ENCODE results near the gene RICTOR.

- no peak for TF ChIP-seq EZH2 (IDR thresholded peaks at IDR 0.05; ENCODE audit: borderline replicate concordance, low read length)
- no peak for TF ChIP-seq CTCF (IDR thresholded peaks at IDR 0.05; ENCODE audit: low read length)
Measured at GRCh38 chr5:38999037-38999436, 75.2 kb downstream of the RICTOR start.
